GM19324 (cell line): ENCODE measurements around the gene FAM181B.

Source experiments
- ATAC-seq: cut with Tn5 transposase; IDR thresholded peaks from one replicate; pipeline ENCODE4 v1.9.1; 2021; ENCODE audit warnings: mild to moderate bottlenecking, moderate library complexity; ENCODE audit not compliant: unreplicated experiment, low FRiP score

Gene FAM181B

DNA sequence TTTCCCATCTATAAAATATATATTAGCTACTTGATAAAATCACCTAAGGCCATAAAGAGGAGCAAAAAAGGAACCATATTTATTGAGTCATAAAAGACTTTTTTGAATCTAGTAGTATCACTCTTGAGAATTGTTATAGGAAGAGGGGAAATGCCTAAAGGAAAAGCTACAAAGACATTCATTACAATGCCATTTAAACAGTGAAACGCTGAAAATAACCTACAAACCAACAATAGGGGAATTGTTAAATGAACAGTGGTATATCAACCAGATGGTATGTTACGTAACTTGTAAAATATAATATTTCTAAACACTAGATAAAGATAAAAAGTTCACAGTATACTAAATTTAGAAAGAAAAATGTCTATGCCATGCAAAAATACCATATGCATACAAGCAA, 47.5 kb downstream of the FAM181B start:
- no peak for ATAC-seq

DNA sequence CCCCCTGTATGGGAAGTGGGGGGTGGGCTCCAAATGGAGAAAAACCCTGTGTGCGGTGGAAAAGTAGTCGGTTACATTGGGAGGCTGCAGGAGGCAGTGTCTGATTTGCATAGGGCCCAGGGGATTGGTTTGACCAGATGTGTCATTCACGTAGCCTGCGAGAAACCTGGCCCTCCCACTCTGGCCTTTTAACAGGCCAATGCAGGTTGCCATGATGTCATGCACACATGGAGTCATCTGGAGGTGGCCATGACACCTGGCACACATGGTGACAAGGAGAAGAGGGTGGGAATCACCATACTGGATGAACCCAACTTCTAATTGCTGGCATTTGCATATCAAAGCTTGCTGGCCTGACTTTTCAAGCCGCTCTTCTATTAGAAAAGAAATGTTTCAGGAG, 50.6 kb downstream of the FAM181B start:
- no peak for ATAC-seq

DNA sequence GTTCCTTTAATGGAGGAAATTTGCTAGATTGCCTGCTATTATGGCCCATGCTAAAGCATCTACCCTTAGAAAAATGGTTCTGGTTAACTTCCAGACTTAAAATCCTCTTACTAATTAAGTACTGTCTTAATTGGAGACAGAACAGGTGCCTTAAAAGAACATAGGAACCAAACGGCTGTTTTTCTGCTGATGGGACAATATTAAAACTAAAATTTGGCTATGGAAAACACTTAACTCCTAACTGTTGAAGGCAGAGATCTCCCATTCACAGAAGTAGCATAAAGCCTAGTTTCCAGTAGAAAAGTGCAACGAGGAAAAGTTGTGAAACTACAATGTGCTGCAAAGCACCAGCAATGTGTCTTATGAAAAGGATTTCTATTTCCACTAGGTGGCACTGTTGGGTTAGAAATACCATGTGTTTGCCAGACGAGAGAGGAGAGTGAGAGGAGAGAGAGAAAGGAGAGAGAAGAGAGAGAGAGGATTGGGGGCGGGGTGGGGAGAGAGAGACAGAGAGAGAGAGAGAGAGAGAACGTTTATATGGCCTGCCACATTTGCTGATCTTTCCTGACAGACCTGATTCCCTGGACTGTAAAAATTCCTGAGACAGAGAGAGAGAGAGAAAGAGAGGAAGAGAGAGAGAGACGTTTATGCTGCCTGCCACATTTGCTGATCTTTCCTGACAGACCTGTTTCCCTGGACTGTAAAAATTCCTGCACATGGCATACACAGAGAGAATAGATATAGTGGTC, 51.5 kb downstream of the FAM181B start:
- peak; percentile 71 for ATAC-seq

DNA sequence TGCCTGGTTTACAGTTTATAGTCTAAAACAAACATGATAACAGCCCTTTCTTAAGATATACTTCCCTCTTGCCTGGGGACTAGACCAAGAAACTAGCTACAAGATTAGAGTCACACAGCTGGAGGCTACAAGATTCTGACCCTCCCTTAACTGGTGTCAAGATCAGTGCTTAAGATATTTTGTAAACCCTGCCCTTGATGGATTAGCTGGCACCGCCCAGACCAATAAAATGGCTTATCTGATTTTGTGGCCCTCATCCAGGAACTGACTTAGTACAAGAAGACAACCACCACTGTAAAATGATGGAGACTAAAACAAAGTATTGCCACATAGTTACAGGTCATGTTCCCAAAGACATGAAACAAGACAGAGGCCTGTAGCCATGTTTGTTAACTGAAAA, 53.4 kb downstream of the FAM181B start:
- no peak for ATAC-seq
